Mammary epithelial cell (primary cell): ENCODE data around the gene TMEM219.

Source experiments
- CTCF ChIP-seq, 2 donors: IDR thresholded peaks in 1 of 2; conservative IDR thresholded peaks in 1 of 2; 2 replicates each; pipeline ENCODE4 v1.5.1; 2011 to 2012; ENCODE audit warnings: inconsistent platforms in 2 of 2, low read length in 2 of 2, mild to moderate bottlenecking in 2 of 2, control low read depth in 1 of 2, low read depth in 1 of 2; ENCODE audit not compliant: insufficient read depth in 1 of 2; ENCODE audit errors: extremely low read depth in 1 of 2
- EZH2 ChIP-seq: IDR thresholded peaks from 2 replicates; pipeline ENCODE4 v1.6.1; 2012; ENCODE audit warnings: low read length, inconsistent platforms, borderline replicate concordance

DNA sequence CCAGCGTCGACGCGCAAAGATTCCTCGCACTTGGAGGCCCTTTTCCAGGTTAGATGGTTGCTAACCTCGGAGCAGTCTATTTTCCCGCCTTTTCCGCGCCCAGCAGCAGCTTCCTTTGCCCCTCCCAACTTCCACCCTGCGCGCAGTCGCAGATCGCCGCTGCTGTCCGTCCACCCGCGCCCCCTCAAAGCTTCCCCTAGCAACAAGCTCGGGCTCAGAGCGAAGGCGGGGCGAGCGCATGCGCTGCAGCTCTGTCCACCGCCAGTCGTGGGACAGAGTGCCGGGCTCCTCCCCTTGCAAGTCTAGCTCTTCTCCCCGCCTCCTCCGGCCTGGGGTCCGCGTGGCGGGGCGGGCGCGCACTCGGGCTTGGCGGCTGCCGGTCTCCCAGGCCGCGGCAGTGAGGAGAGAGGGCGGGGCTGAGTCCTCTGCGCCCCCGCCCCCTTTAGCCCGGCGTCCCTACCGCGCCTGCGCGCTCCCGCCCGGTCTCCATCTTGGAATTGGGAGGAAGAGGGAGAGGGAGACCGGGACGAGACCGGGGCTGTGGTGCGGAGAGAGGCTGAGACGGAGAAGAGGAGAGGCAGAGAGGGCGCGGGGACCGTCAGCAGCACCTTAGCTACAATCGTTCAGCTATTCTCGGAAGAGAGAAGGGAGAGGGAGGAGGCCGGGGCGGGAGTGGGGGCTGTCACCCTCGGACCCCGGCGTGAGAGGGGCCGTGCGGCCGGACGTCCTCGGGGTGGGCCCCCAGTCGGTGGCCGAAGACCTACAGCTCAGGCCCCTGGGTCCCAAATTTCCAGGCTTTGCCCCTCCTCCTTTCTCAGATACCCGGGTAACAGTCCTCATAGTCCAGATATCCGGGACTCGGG lies 11.7 kb downstream of the TMEM219 start, which contains the start of gene TAOK2:
- TF ChIP-seq CTCF (conservative IDR thresholded peaks at IDR 0.05 in 1 of 2, IDR thresholded peaks at IDR 0.05 in 1 of 2; ENCODE audit: extremely low read depth in 1 of 2, insufficient read depth in 1 of 2, low read depth in 1 of 2, low read length in 2 of 2) (no peak), EZH2 (no peak)
